Esophagus mucosa (tissue), 1 donor: ENCODE data around the gene CC2D2B. TPM values are rescaled to one million over a fixed set of nuclear protein-coding genes. Genes with fewer than 3 reads are reported as not detected.
"Not testable (repeated sequence)": the region's sequence is repeated elsewhere in the genome, so short reads cannot be mapped to it uniquely, and the experiment has no call there.

Experiments
- ATAC-seq: fragments of 200-7000 bp; cut with Tn5 transposase; one replicate; pipeline ENCODE4 v1.9.1; 2020
- total RNA-seq: library from RNA; stranded (reverse); gene quantifications from one replicate; pipeline ENCODE4 v1.2.4, GENCODE V29; 2023
- donor health status: DM: yes; HTN: yes; CAD: no.

CC2D2B gene
- total RNA-seq, 1 donor from 2014 or later = 0.36 TPM

GRCh38 chr10:95909561-95909960, 1.8 kb downstream of the CC2D2B start:
- ATAC-seq = no peak

GRCh38 chr10:95916039-95916438, 8.3 kb downstream of the CC2D2B start:
- not testable (repeated sequence) for ATAC-seq

GRCh38 chr10:95920798-95921426, 13.1 kb downstream of the CC2D2B start:
- ATAC-seq = no peak

GRCh38 chr10:95925033-95925432, 17.3 kb downstream of the CC2D2B start:
- no peak for ATAC-seq

GRCh38 chr10:95935429-95935828, 27.7 kb downstream of the CC2D2B start:
- no peak for ATAC-seq

GRCh38 chr10:95941115-95941514, 33.3 kb downstream of the CC2D2B start:
- no peak for ATAC-seq

- no peak for ATAC-seq
These were observed 55.6 kb downstream of the CC2D2B start for GRCh38 chr10:95963202-95963990.

GRCh38 chr10:95963991-95964389, 56.2 kb downstream of the CC2D2B start:
- no peak for ATAC-seq

GRCh38 chr10:95964756-95965155, 57.0 kb downstream of the CC2D2B start:
- no peak for ATAC-seq

GRCh38 chr10:95976362-95977229, 68.8 kb downstream of the CC2D2B start:
- ATAC-seq = no peak

- no peak for ATAC-seq
These were observed 74.4 kb downstream of the CC2D2B start for GRCh38 chr10:95982200-95982599.

GRCh38 chr10:95987685-95988426, 80.1 kb downstream of the CC2D2B start:
- no peak for ATAC-seq

- ATAC-seq = no peak
These were observed 80.9 kb downstream of the CC2D2B start for GRCh38 chr10:95988702-95989101.

GRCh38 chr10:95994376-95994775, 86.6 kb downstream of the CC2D2B start:
- ATAC-seq = not testable (repeated sequence)

- ATAC-seq = no peak
These were observed 90.5 kb downstream of the CC2D2B start for GRCh38 chr10:95998255-95998784.

GRCh38 chr10:96013956-96014355, 106.2 kb downstream of the CC2D2B start:
- no peak for ATAC-seq

- ATAC-seq = no peak
These were observed 106.8 kb downstream of the CC2D2B start for GRCh38 chr10:96014473-96015102.

GRCh38 chr10:96017191-96017687, 109.5 kb downstream of the CC2D2B start:
- ATAC-seq = peak; percentile 83

GRCh38 chr10:96021332-96021731, 113.6 kb downstream of the CC2D2B start:
- no peak for ATAC-seq

- ATAC-seq = no peak
These were observed 115.0 kb downstream of the CC2D2B start for GRCh38 chr10:96022739-96023138.

GRCh38 chr10:96023168-96023567, 115.4 kb downstream of the CC2D2B start:
- no peak for ATAC-seq
